HFF-Myc (cell line): Measurements from ENCODE around the gene SPTBN1.
"Not testable (repeated sequence)": the region's sequence is repeated elsewhere in the genome, so short reads cannot be mapped to it uniquely, and the experiment has no call there.

Experiments used
- DNase-seq: peaks from one replicate; pipeline ENCODE4 v3.0.0-alpha.2; 2011; ENCODE audit warnings: low read depth; ENCODE audit errors: extremely low read depth
- H3K4me3 ChIP-seq: replicated peaks from 2 replicates; pipeline ENCODE4 v1.5.1; 2011; ENCODE audit warnings: low read depth, mild to moderate bottlenecking, control low read depth, low read length
- TF ChIP-seq, protein P1 (sequence below): IDR thresholded peaks from 2 replicates; pipeline ENCODE4 v1.5.1; 2012; ENCODE audit warnings: mild to moderate bottlenecking, low read depth, low read length, control low read depth; ENCODE audit errors: missing control alignments

The SPTBN1 gene

DNA sequence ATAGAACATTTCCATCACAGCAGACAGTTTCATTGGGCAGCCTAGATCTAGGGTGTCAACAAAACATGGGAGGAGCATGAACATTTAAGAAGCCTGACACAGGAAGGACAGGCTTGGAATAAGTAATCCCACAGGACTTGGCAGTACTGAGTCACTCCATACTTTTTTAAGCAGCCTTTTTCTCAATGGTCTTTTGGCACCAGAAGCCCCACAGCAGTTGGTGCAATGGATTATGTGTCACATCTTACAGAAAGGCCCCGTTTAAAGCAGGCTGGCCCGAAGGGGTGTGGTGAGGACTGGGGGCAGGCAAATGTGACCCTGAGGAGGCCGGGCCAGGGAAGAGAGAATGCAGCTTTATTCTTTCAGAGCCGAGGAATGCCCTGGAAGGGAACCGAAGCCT is 26.6 kb downstream of the SPTBN1 start:
- DNase-seq: no peak
- TF ChIP-seq, protein P1, sequence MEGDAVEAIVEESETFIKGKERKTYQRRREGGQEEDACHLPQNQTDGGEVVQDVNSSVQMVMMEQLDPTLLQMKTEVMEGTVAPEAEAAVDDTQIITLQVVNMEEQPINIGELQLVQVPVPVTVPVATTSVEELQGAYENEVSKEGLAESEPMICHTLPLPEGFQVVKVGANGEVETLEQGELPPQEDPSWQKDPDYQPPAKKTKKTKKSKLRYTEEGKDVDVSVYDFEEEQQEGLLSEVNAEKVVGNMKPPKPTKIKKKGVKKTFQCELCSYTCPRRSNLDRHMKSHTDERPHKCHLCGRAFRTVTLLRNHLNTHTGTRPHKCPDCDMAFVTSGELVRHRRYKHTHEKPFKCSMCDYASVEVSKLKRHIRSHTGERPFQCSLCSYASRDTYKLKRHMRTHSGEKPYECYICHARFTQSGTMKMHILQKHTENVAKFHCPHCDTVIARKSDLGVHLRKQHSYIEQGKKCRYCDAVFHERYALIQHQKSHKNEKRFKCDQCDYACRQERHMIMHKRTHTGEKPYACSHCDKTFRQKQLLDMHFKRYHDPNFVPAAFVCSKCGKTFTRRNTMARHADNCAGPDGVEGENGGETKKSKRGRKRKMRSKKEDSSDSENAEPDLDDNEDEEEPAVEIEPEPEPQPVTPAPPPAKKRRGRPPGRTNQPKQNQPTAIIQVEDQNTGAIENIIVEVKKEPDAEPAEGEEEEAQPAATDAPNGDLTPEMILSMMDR: no peak
- H3K4me3 ChIP-seq: no peak overlapping the region

DNA sequence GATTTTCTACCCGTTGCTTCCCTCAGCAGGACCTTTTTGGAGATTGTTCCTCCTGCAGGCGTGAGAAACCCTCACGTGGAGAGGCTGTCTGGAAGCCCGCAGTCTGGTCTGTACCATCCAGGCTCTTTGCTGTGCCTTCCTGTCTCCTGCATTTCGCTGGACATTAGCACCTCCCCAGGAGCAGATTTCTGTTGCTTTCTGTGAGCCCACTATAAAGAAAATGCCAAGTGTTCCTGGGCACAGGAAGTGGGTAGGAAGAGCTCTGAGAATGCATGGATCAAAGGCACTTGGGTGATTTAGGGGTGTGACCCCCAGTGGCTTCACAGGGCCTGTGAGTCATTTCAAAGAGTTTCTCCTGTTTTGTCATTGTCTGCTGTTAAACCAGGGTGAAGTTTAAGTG is 27.3 kb downstream of the SPTBN1 start:
- TF ChIP-seq, protein P1: no peak
- no peak overlapping the region for H3K4me3 ChIP-seq
- no peak for DNase-seq

DNA sequence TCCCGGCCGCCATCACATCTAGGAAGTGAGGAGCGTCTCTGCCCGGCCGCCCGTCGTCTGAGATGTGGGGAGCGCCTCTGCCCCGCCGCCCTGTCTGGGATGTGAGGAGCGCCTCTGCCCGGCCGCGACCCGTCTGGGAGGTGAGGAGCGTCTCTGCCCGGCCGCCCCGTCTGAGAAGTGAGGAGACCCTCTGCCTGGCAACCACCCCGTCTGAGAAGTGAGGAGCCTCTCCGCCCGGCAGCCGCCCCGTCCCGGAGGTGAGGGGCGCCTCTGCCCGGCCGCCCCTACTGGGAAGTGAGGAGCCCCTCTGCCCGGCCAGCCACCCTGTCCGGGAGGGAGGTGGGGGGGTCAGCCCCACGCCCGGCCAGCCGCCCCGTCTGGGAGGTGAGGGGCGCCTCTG is 29.6 kb downstream of the SPTBN1 start:
- H3K4me3 ChIP-seq, DNase-seq: not testable (repeated sequence)

DNA sequence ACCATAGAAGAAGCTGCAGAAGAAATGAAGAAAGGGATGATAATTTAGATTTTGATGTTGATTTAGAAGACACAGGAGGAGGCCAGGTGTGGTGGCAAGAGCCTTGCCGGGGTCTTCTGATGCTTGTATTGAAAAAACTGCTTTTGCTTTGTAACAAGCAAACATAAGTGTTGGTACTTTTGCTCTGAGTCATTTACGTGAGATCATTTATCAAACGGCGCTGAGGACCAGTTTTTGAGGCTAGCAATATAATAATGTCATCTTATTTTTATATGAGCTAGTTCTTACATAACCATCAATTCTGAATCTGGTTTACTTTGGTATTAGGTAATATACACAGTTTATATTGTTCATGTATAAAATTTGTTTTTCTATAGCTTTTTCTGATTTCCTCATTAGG is 30.6 kb downstream of the SPTBN1 start:
- TF ChIP-seq, protein P1: no peak
- H3K4me3 ChIP-seq: no peak overlapping the region
- no peak for DNase-seq

DNA sequence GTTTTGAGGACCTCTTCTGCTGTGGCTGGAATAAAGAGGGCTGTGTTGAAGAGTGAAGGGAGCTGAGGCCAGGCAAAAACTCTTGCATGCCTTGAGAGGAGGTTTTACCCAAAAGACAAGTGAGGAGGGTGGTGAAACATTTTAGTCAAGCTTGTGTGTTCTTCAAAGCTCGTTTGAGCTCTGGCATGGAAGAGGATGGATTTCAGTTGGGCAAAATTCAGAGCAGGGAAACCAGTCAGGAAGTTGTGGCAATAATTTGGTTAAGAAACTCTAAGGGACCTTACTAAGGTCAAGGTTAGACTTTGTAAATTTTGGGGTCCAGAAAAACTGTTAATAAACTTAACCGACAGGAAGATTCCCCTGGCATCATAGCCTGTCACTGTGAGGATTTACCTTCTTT is 34.7 kb downstream of the SPTBN1 start:
- H3K4me3 ChIP-seq: no peak overlapping the region
- DNase-seq: no peak
- TF ChIP-seq, protein P1: no peak

DNA sequence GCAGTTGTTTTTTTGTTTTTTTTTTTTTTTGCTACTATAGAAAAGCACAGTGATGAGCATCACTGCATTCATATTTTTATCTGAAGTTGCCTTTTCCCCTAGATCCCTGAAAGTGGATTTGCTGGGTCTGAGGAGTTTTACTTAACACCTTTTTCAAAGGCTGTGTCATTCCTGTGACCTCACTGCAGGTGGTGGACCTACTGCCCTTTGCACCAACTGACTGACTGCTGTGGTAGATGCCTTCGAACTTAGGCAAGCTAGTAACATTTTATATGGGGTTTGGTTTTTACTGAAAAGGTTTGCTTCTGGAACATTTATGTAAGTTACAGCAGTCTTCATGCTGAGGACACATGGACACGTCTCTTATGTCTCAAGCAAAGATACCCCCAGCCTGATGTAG is 36.2 kb downstream of the SPTBN1 start:
- TF ChIP-seq, protein P1: no peak
- H3K4me3 ChIP-seq: no peak overlapping the region
- no peak for DNase-seq

DNA sequence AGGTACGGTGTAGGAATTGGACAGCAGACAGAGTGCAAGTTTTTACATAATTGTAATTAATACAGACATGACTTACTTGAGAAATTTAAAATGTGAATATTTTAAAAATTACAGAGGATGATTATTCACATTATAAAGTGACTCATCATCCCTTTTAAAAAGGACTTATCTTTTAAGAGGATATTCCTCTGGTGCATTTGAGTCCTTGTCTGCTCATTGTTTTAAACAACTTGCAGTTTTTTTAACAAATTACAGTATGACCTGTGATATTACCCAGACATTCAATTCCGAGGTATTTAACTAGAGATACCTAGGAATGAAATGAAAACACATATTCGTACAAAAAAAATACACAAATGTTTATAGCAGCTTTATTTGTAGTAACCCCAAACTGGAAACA is 38.0 kb downstream of the SPTBN1 start:
- no peak for DNase-seq
- no peak overlapping the region for H3K4me3 ChIP-seq
- TF ChIP-seq, protein P1: no peak

DNA sequence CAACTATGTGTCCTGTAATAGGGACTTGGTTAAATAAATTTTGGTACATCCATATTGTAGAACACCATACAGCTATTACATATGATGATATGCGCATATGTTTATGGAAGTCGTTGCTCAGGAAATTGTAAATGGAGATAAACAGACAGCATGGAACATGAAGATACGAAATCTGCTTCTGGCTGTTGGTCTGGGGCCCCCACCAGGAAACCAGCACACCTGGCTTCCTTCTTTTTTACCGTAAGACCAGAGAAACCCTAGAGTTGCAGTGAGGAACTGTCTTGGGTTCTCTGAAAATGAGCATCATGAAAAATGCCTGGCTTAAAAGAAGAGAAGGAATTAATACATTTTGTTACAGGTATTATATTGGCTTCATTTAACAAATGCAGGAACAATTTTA is 40.8 kb downstream of the SPTBN1 start:
- no peak overlapping the region for H3K4me3 ChIP-seq
- DNase-seq: no peak
- TF ChIP-seq, protein P1: no peak
